OCI-LY3 (cell line): ENCODE results near the gene ROBO1.

Source experiments
- H2AFZ ChIP-seq: fragments of 200-600, 300-600 bp; shearing (Covaris generic); 2 replicates; pipeline ENCODE4 v1.6.0; 2014; ENCODE audit warnings: antibody characterized with exemption, low read depth, low read length
- H3K27ac ChIP-seq: fragments of 200-600, 300-600 bp; sonication (generic); 2 replicates; pipeline ENCODE4 v1.5.1; 2014; ENCODE audit warnings: mild to moderate bottlenecking, low read length, moderate library complexity, mixed read lengths
- H3K27me3 ChIP-seq: fragments of 200-600, 300-600 bp; sonication (generic); 2 replicates; pipeline ENCODE4 v1.6.1; 2014; ENCODE audit warnings: low read depth, low read length, mixed read lengths
- H3K36me3 ChIP-seq: fragments of 200-600, 300-600 bp; sonication (generic); replicated peaks from 2 replicates; pipeline ENCODE3; 2014; ENCODE audit warnings: low read depth, low read length, mixed read lengths
- H3K4me1 ChIP-seq: fragments of 300-600, 200-600 bp; sonication (generic); 2 replicates; pipeline ENCODE4 v1.6.1; 2014; ENCODE audit warnings: low read length, mixed read lengths
- H3K4me2 ChIP-seq: fragments of 200-600, 300-600 bp; sonication (generic); 2 replicates; pipeline ENCODE4 v1.6.1; 2014; ENCODE audit warnings: low read length, mixed read lengths
- H3K4me3 ChIP-seq: fragments of 300-600, 200-600 bp; sonication (generic); 2 replicates; pipeline ENCODE4 v1.5.1; 2014; ENCODE audit warnings: antibody characterized with exemption, mild to moderate bottlenecking, low read length, moderate library complexity
- H3K79me2 ChIP-seq: fragments of 300-600, 200-600 bp; shearing (Covaris generic); 2 replicates; pipeline ENCODE4 v1.6.1; 2014; ENCODE audit warnings: mild to moderate bottlenecking, low read length, mixed read lengths
- H3K9ac ChIP-seq: fragments of 300-600, 200-600 bp; shearing (Covaris generic); 2 replicates; pipeline ENCODE4 v1.6.0; 2014; ENCODE audit warnings: mild to moderate bottlenecking, low read length, moderate library complexity
- H3K9me3 ChIP-seq: fragments of 200-600, 300-600 bp; shearing (Covaris generic); 2 replicates; pipeline ENCODE4 v1.6.1; 2014; ENCODE audit warnings: low read length, mixed read lengths; ENCODE audit not compliant: insufficient read depth
- H4K20me1 ChIP-seq: fragments of 200-600, 300-600 bp; sonication (generic); 2 replicates; pipeline ENCODE4 v1.6.1; 2016; ENCODE audit warnings: low read length, mixed read lengths; ENCODE audit not compliant: insufficient read depth
- CTCF ChIP-seq: fragments of 200-600, 300-600 bp; sonication (generic); IDR thresholded peaks from 2 replicates; pipeline ENCODE4 v1.5.1; 2014; ENCODE audit warnings: antibody characterized with exemption, low read length, low read depth
- EZH2phosphoT487 ChIP-seq: fragments of 200-600 bp; shearing (Covaris generic); IDR thresholded peaks from 2 replicates; pipeline ENCODE4 v1.6.1; 2018; ENCODE audit warnings: antibody characterized with exemption, mixed run types, low read depth

ROBO1 gene

GRCh38 chr3:79586232-79586631, 181.6 kb downstream of the ROBO1 start:
- no peak overlapping the region for H3K4me3 ChIP-seq
- H3K27me3 ChIP-seq = no peaks in the 10 kb centered on the region
- H3K36me3 ChIP-seq = no peaks in the 10 kb centered on the region
- no peaks in the 10 kb centered on the region for H3K9me3 ChIP-seq
- H3K4me1 ChIP-seq = no peaks in the 10 kb centered on the region
- no peak overlapping the region for H3K9ac ChIP-seq
- H3K27ac ChIP-seq = no peak overlapping the region
- H2AFZ ChIP-seq = no peak overlapping the region
- TF ChIP-seq EZH2phosphoT487 = no peak
- no peak for TF ChIP-seq CTCF
- H3K79me2 ChIP-seq = no peaks in the 10 kb centered on the region
- no peaks in the 10 kb centered on the region for H4K20me1 ChIP-seq
- H3K4me2 ChIP-seq = no peak overlapping the region

- Histone ChIP-seq H3K36me3 (no peaks in the 10 kb centered on the region), H3K9ac (no peak overlapping the region), H4K20me1 (no peaks in the 10 kb centered on the region), H3K4me2 (no peak overlapping the region), H3K4me3 (no peak overlapping the region), H3K27ac (no peak overlapping the region), H2AFZ (no peak overlapping the region), H3K27me3 (no peaks in the 10 kb centered on the region), H3K79me2 (no peaks in the 10 kb centered on the region), H3K4me1 (no peaks in the 10 kb centered on the region), H3K9me3 (no peaks in the 10 kb centered on the region)
- no peak for TF ChIP-seq EZH2phosphoT487
- TF ChIP-seq CTCF = no peak
Observed at GRCh38 chr3:79572930-79573329, 194.9 kb downstream of the ROBO1 start.

GRCh38 chr3:79568938-79569337, 198.9 kb downstream of the ROBO1 start:
- Histone ChIP-seq H3K79me2 (no peaks in the 10 kb centered on the region), H2AFZ (no peak overlapping the region), H3K4me3 (no peak overlapping the region), H3K4me2 (no peak overlapping the region), H3K9me3 (no peaks in the 10 kb centered on the region), H3K27me3 (no peaks in the 10 kb centered on the region), H3K9ac (no peak overlapping the region), H3K4me1 (no peaks in the 10 kb centered on the region), H3K27ac (no peak overlapping the region), H3K36me3 (no peaks in the 10 kb centered on the region), H4K20me1 (no peaks in the 10 kb centered on the region)
- no peak for TF ChIP-seq EZH2phosphoT487
- no peak for TF ChIP-seq CTCF

- no peaks in the 10 kb centered on the region for H3K4me1 ChIP-seq
- H3K79me2 ChIP-seq = no peaks in the 10 kb centered on the region
- no peak overlapping the region for H3K4me3 ChIP-seq
- no peak overlapping the region for H3K4me2 ChIP-seq
- no peaks in the 10 kb centered on the region for H3K36me3 ChIP-seq
- no peaks in the 10 kb centered on the region for H3K9me3 ChIP-seq
- H4K20me1 ChIP-seq = no peaks in the 10 kb centered on the region
- TF ChIP-seq CTCF (no peak), EZH2phosphoT487 (no peak)
- no peaks in the 10 kb centered on the region for H3K27me3 ChIP-seq
- H2AFZ ChIP-seq = no peak overlapping the region
- H3K27ac ChIP-seq = no peak overlapping the region
- H3K9ac ChIP-seq = no peak overlapping the region
Observed at GRCh38 chr3:79564192-79564591, 203.6 kb downstream of the ROBO1 start.
